CD14-positive monocyte (primary cell): ENCODE measurements around the gene RLN3. TPM values are rescaled to one million over a fixed set of nuclear protein-coding genes. Genes with fewer than 3 reads are reported as not detected.
A peak's percentile ranks its signal among the peaks of the same experiment; 100 is the strongest.

ENCODE experiments used
- DNase-seq, 3 donors: peaks; one replicate each; pipeline ENCODE4 v3.0.0-alpha.2; 2011 to 2022
- H2AFZ ChIP-seq: 2 replicates; pipeline ENCODE4 v1.6.0; 2012; ENCODE audit warnings: mild to moderate bottlenecking, low read depth, low read length, inconsistent platforms; ENCODE audit not compliant: insufficient read depth, poor library complexity, severe bottlenecking
- H3K27ac ChIP-seq, 2 donors: 1 replicate in 1 of 2; 2 replicates in 1 of 2; pipeline ENCODE4 v1.5.1; 2012 to 2013; ENCODE audit warnings: low read length in 2 of 2, control low read depth in 1 of 2, inconsistent platforms in 1 of 2, low read depth in 1 of 2, mild to moderate bottlenecking in 1 of 2
- H3K27me3 ChIP-seq, 2 donors: one replicate each; pipeline versions ENCODE4 v1.6.0 to v1.6.1; 2011 to 2013; ENCODE audit warnings: low read length in 2 of 2; ENCODE audit not compliant: control insufficient read depth in 2 of 2, insufficient read depth in 2 of 2
- H3K36me3 ChIP-seq, 2 donors: replicated peaks in 1 of 2; 1 replicate in 1 of 2; 2 replicates in 1 of 2; pipeline versions ENCODE4 v1.5.1 to v1.6.1; 2012 to 2013; ENCODE audit warnings: low read length in 2 of 2, control low read depth in 1 of 2, inconsistent platforms in 1 of 2, mild to moderate bottlenecking in 1 of 2; ENCODE audit not compliant: insufficient read depth in 2 of 2, control insufficient read depth in 1 of 2
- H3K4me1 ChIP-seq, 2 donors: 1 replicate in 1 of 2; 2 replicates in 1 of 2; pipeline versions ENCODE4 v1.5.1 to v1.6.1; 2012 to 2013; ENCODE audit warnings: low read length in 2 of 2, control low read depth in 1 of 2, inconsistent platforms in 1 of 2, mild to moderate bottlenecking in 1 of 2, moderate library complexity in 1 of 2; ENCODE audit not compliant: insufficient read depth in 2 of 2, control insufficient read depth in 1 of 2
- H3K4me2 ChIP-seq: replicated peaks from 2 replicates; pipeline ENCODE3; 2012; ENCODE audit warnings: low read length, moderate library complexity, mild to moderate bottlenecking; ENCODE audit not compliant: poor library complexity, severe bottlenecking; ENCODE audit errors: extremely low read depth
- H3K4me3 ChIP-seq, 3 experiments: fragments of 200-600 bp in 1 of 3; sonication (generic) in 1 of 3; replicated peaks in 1 of 3; 1 replicate in 2 of 3; 2 replicates in 1 of 3; pipeline ENCODE4 v1.5.1; 2011 to 2013; ENCODE audit warnings: low read length in 3 of 3, mild to moderate bottlenecking in 3 of 3, control low read depth in 2 of 3, low read depth in 2 of 3, inconsistent platforms in 1 of 3, moderate library complexity in 1 of 3
- H3K79me2 ChIP-seq: 2 replicates; pipeline ENCODE4 v1.6.0; 2012; ENCODE audit warnings: mild to moderate bottlenecking, control low read depth, inconsistent platforms, low read length, moderate library complexity; ENCODE audit not compliant: insufficient read depth
- H3K9ac ChIP-seq: 2 replicates; pipeline ENCODE4 v1.6.0; 2017; ENCODE audit warnings: low read length, mild to moderate bottlenecking; ENCODE audit not compliant: insufficient read depth, poor library complexity, severe bottlenecking
- H3K9me3 ChIP-seq, 2 donors: replicated peaks in 1 of 2; 1 replicate in 1 of 2; 2 replicates in 1 of 2; pipeline versions ENCODE4 v1.5.1 to v1.6.1; 2012 to 2013; ENCODE audit warnings: low read length in 2 of 2, control low read depth in 1 of 2; ENCODE audit not compliant: control insufficient read depth in 1 of 2, insufficient read depth in 1 of 2
- H4K20me1 ChIP-seq: 2 replicates; pipeline ENCODE4 v1.6.0; 2012; ENCODE audit warnings: mild to moderate bottlenecking, low read length, control low read depth, moderate library complexity; ENCODE audit not compliant: insufficient read depth
- H3K27ac Mint-ChIP-seq, 7 donors: one replicate each; pipeline ENCODE4 v1.8.0; 2020; ENCODE audit warnings: mild to moderate bottlenecking in 7 of 7, mixed read lengths in 7 of 7, moderate library complexity in 6 of 7, inconsistent platforms in 2 of 7
- H3K27me3 Mint-ChIP-seq, 3 donors: one replicate each; pipeline ENCODE4 v1.8.0; 2021 to 2022; ENCODE audit warnings: low read depth in 3 of 3, mild to moderate bottlenecking in 3 of 3, mixed read lengths in 3 of 3, moderate library complexity in 3 of 3, inconsistent platforms in 1 of 3
- H3K36me3 Mint-ChIP-seq, 2 donors: one replicate each; pipeline ENCODE4 v1.8.0; 2020; ENCODE audit warnings: mixed read lengths in 2 of 2, inconsistent platforms in 1 of 2, mild to moderate bottlenecking in 1 of 2
- H3K4me1 Mint-ChIP-seq: one replicate; pipeline ENCODE4 v1.8.0; 2020; ENCODE audit warnings: mild to moderate bottlenecking, mixed read lengths
- H3K4me3 Mint-ChIP-seq, 2 donors: one replicate each; pipeline ENCODE4 v1.8.0; 2020; ENCODE audit warnings: mild to moderate bottlenecking in 2 of 2, mixed read lengths in 2 of 2, moderate library complexity in 1 of 2
- H3K9me3 Mint-ChIP-seq, 7 donors: one replicate each; pipeline ENCODE4 v1.8.0; 2020 to 2022; ENCODE audit warnings: mixed read lengths in 7 of 7, mild to moderate bottlenecking in 6 of 7, moderate library complexity in 6 of 7, inconsistent platforms in 2 of 7
- WGBS: methylation state at CpG from one replicate; pipeline ENCODE4 v1.1.5; 2013; ENCODE audit warnings: missing lambda C conversion rate; ENCODE audit not compliant: insufficient coverage; 5-methylcytosine and 5-hydroxymethylcytosine counted together
- intact Hi-C, 2 donors: fragments of 100-400 bp; cut with micrococcal nuclease; formaldehyde crosslinking; loops; one replicate each; pipeline versions ENCODE4 v1.15.0 to v1.15.1; 2023
- polyA plus RNA-seq, 3 donors: library from polyadenylated mRNA; depleted of rRNA in 1 of 3; unstranded in 2 of 3; stranded (reverse) in 1 of 3; fragments of 300-500 nt in 2 of 3; fragments of >200 nt in 1 of 3; fragmentation: Illumina TruSeq in 2 of 3; gene quantifications; 1 replicate in 2 of 3; 2 replicates in 1 of 3; pipeline ENCODE4 v1.2.3, GENCODE V29; 2012 to 2021
- TF ChIP-seq, protein P1 (sequence below): fragments of 200-600 bp; IDR thresholded peaks from one replicate; pipeline ENCODE4 v1.8.0; 2022; ENCODE audit warnings: antibody characterized with exemption, mild to moderate bottlenecking

The RLN3 gene
- polyA plus RNA-seq, 3 donors: not detected

DNA sequence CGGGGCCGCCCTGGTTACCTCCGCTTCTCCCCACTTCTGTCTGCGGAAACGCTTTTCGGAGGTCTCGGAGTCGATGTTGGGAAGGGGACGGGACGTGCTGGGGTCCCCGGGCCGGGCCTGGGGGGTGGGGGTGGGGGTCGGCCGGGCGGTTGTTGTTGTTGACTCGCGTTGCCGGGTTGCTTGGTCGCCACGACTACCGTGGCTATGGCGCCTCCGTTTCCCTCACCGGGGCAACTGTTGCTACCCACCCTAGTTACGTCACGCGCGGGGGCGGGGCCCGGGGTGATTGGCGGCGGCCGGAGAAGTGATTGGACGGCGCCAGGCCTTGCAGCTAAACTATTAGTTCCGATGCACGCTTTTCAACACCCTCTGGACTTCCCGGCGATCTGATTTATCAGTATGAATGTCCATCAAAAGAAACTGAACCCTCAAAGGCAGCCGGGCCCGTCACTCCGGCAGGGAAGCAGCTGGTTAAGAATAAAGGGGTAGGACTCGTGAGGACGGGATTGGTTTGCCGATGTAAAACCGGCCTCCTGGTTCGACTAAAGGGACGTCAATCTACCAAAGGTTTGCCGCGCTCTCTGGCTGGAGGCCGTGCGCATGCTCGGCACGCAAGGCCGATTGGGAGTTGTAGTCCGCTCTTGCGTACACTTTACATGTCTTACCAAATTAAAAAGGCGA lies 21.7 kb upstream of the RLN3 start, which contains the start of gene RFX1:
TSS of gene RFX1 (minus strand) at position 236 of the 681 bp plus-strand sequence. CDS start 12,477 bp downstream, outside the sequence.
- TF ChIP-seq, protein P1, sequence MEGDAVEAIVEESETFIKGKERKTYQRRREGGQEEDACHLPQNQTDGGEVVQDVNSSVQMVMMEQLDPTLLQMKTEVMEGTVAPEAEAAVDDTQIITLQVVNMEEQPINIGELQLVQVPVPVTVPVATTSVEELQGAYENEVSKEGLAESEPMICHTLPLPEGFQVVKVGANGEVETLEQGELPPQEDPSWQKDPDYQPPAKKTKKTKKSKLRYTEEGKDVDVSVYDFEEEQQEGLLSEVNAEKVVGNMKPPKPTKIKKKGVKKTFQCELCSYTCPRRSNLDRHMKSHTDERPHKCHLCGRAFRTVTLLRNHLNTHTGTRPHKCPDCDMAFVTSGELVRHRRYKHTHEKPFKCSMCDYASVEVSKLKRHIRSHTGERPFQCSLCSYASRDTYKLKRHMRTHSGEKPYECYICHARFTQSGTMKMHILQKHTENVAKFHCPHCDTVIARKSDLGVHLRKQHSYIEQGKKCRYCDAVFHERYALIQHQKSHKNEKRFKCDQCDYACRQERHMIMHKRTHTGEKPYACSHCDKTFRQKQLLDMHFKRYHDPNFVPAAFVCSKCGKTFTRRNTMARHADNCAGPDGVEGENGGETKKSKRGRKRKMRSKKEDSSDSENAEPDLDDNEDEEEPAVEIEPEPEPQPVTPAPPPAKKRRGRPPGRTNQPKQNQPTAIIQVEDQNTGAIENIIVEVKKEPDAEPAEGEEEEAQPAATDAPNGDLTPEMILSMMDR: no peak
- peaks cover 38 to 45% of the 10 kb centered on the region in 2 donors for H3K4me1 ChIP-seq
- H3K4me3 Mint-ChIP-seq: peak within 1 kb of the TSS; percentile 83 to 95
- H2AFZ ChIP-seq: peak within 1 kb of the TSS; percentile 88
- no peaks in the 10 kb centered on the region for H3K36me3 ChIP-seq
- H4K20me1 ChIP-seq: no peaks in the 10 kb centered on the region
- no peaks in the 10 kb centered on the region for H3K27me3 ChIP-seq
- H3K4me1 Mint-ChIP-seq: peaks cover 40% of the 10 kb centered on the region
- DNase-seq: peak; percentile 99 to 100 (median 99)
- peaks cover 0 to 9% of the 10 kb centered on the region in 2 donors for H3K36me3 Mint-ChIP-seq
- peaks cover 34% of the 10 kb centered on the region for H3K79me2 ChIP-seq
- peaks cover 0 to 5% (median 0%) of the 10 kb centered on the region in 3 donors for H3K27me3 Mint-ChIP-seq
- peak within 1 kb of the TSS; percentile 99 to 100 (median 100) for H3K27ac Mint-ChIP-seq
- peak within 1 kb of the TSS; percentile 99 for H3K9ac ChIP-seq
- H3K4me3 ChIP-seq: peak within 1 kb of the TSS; percentile 50 to 80 (median 68)
- peaks cover 0 to 2% (median 0%) of the 10 kb centered on the region in 7 donors for H3K9me3 Mint-ChIP-seq
- WGBS: 0% methylated on average over 39 of the region's 58 CpGs
- H3K27ac ChIP-seq: peak within 1 kb of the TSS; percentile 91 to 98
- no peaks in the 10 kb centered on the region for H3K9me3 ChIP-seq
- peak within 1 kb of the TSS; percentile 78 for H3K4me2 ChIP-seq
- intact Hi-C loops: loop anchor here in 1 of 2 donors (1.0 to 2.0 kb wide), 2 partner anchors 55 to 75 kb away; no protein-coding TSS in a partner anchor

DNA sequence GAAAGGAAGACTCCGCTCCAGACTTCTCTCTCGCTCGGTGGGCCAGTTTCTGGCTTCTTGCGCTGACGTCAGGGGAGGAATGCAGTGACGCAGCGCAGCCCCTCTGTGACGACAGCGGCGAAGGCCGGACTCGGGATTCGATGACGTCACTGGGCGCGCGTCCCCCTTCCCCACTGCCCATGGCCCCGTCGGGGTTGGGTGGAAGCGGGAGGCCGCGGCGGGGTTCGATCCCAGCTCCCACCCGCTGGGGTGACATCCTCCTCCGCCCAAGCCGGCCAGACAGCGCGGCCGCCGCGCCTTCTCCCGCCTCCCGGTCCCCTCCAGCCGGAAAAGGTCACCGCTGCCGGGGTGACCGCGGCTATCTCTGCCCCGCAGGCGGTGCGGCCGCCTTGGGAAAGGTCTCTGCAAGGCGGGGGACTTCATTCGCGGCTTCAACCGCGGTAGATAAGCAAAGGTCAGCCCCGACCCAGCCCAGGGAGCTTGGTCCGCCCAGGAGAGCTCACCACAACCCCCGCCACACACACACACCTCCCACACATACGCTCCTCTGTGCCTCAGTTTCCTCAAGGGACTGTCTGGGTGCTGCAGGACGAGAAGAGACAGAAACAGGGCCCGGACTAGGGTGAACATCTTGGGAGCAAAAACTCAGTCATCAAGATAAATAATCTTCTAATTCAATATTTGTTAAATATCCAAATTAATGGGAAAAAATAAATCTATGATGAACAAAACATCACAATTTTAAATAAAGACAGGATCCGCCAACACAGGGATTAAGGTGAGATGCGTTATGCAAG lies 21.0 kb upstream of the RLN3 start:
- Histone ChIP-seq H3K9me3 (no peaks in the 10 kb centered on the region), H3K9ac (peak overlapping the region; percentile 99), H3K27ac (peak overlapping the region; percentile 91 to 98), H3K4me1 (peaks cover 38 to 43% of the 10 kb centered on the region in 2 donors), H3K4me2 (peak overlapping the region; percentile 78), H4K20me1 (no peaks in the 10 kb centered on the region), H2AFZ (peak overlapping the region; percentile 88), H3K27me3 (no peaks in the 10 kb centered on the region), H3K36me3 (no peaks in the 10 kb centered on the region), H3K4me3 (peak overlapping the region; percentile 50 to 80 (median 68)), H3K79me2 (peaks cover 27% of the 10 kb centered on the region)
- no peak for DNase-seq
- H3K4me3 Mint-ChIP-seq: peak overlapping the region; percentile 83 to 95
- peaks cover 0 to 5% (median 0%) of the 10 kb centered on the region in 3 donors for H3K27me3 Mint-ChIP-seq
- H3K4me1 Mint-ChIP-seq: peaks cover 39% of the 10 kb centered on the region
- under 1% methylated on average over 51 of the region's 56 CpGs for WGBS
- H3K9me3 Mint-ChIP-seq: peaks cover 0 to 2% (median 0%) of the 10 kb centered on the region in 7 donors
- H3K27ac Mint-ChIP-seq: peak overlapping the region; percentile 99 to 100 (median 100)
- peaks cover 0 to 3% of the 10 kb centered on the region in 2 donors for H3K36me3 Mint-ChIP-seq
- intact Hi-C loops: loop anchor here in 1 of 2 donors (1.0 to 2.0 kb wide), 2 partner anchors 56 to 74 kb away; no protein-coding TSS in a partner anchor
- TF ChIP-seq, protein P1: no peak
